Stomach (tissue), 9 donors: ENCODE measurements around the gene CDH1. TPM values are rescaled to one million over a fixed set of nuclear protein-coding genes. Genes with fewer than 3 reads are reported as not detected.
A peak's percentile ranks its signal among the peaks of the same experiment; 100 is the strongest.

Experiments
- DNase-seq, 2 donors: peaks; one replicate each; pipeline versions ENCODE4 v3.0.0 to v3.0.0-alpha.2; 2013 to 2019
- H3K27ac ChIP-seq, 5 donors: fragments of 200-600 bp in 4 of 5; sonication (generic) in 4 of 5; one replicate each; pipeline ENCODE4 v1.5.1; 2013 to 2019; ENCODE audit warnings: mild to moderate bottlenecking in 1 of 5, moderate library complexity in 1 of 5
- H3K27me3 ChIP-seq, 3 donors: fragments of 200-600 bp; sonication (generic); one replicate each; pipeline ENCODE4 v1.5.1; 2017 to 2019; ENCODE audit warnings: mixed run types in 1 of 3
- H3K36me3 ChIP-seq, 4 donors: fragments of 200-600 bp; sonication (generic); 1 replicate in 3 of 4; 2 replicates in 1 of 4; pipeline ENCODE4 v1.5.1; 2016 to 2019
- H3K4me1 ChIP-seq, 4 donors: fragments of 200-600 bp; sonication (generic); one replicate each; pipeline ENCODE4 v1.5.1; 2016 to 2019
- H3K4me3 ChIP-seq, 4 donors: fragments of 200-600 bp; sonication (generic) in 3 of 4; one replicate each; pipeline ENCODE4 v1.5.1; 2016 to 2019; ENCODE audit warnings: mild to moderate bottlenecking in 1 of 4
- H3K9me3 ChIP-seq, 4 donors: fragments of 200-600 bp; sonication (generic); one replicate each; pipeline ENCODE4 v1.5.1; 2016 to 2019
- CTCF ChIP-seq, 7 experiments: fragments of 450-650 bp in 4 of 7; fragments of 200-600 bp in 3 of 7; sonication (generic) in 3 of 7; IDR thresholded peaks; one replicate each; pipeline ENCODE4 v1.5.1; 2016 to 2019; ENCODE audit warnings: antibody characterized with exemption in 7 of 7, control low read depth in 2 of 7, mild to moderate bottlenecking in 1 of 7
- EP300 ChIP-seq: sonication (generic); formaldehyde crosslinking; IDR thresholded peaks from one replicate; pipeline ENCODE4 v1.6.1; 2017; ENCODE audit warnings: antibody characterized with exemption
- POLR2A ChIP-seq, 4 donors: fragments of 450-650 bp; IDR thresholded peaks; one replicate each; pipeline ENCODE4 v1.6.1; 2016; ENCODE audit warnings: antibody characterized with exemption in 4 of 4, control low read depth in 2 of 4, mild to moderate bottlenecking in 1 of 4, moderate library complexity in 1 of 4
- POLR2AphosphoS5 ChIP-seq, 3 donors: sonication (generic); formaldehyde crosslinking; IDR thresholded peaks; one replicate each; pipeline ENCODE4 v1.6.1; 2016; ENCODE audit warnings: antibody characterized with exemption in 3 of 3
- WGBS, 5 donors: extraction: QIAGEN DNeasy Blood & Tissue Kit in 3 of 5; methylation state at CpG; one replicate each; pipeline versions ENCODE4 v1.1.5 to v1.1.7; 2013 to 2018; 5-methylcytosine and 5-hydroxymethylcytosine counted together
- intact Hi-C: fragments of 100-400 bp; cut with DNase I; formaldehyde crosslinking; loops from one replicate; pipeline ENCODE4 v1.15.1; 2023; ENCODE audit warnings: low total_unique reads
- polyA plus RNA-seq, 3 donors: library from polyadenylated mRNA; stranded (reverse); fragments of 200-250 nt; gene quantifications; one replicate each; pipeline ENCODE4 v1.2.3, GENCODE V29; 2013
- total RNA-seq, 5 donors: library from RNA; depleted of rRNA; stranded (reverse); fragments of >200 nt; gene quantifications; one replicate each; pipeline versions ENCODE4 v1.1.0 to v1.2.3, GENCODE V29; 2014 to 2016
- donor health status: healthy with polysubstance abuse.
- donor health status: Bipolar disorder and iron deficiency.
- donor health status: healthy.

Gene CDH1
- total and polyA plus RNA-seq, 8 donors: 15.0 to 567 (median 132) TPM

GRCh38 chr16:68844211-68844564, 107.1 kb downstream of the CDH1 start:
- intact Hi-C loops: loop anchor here (10.0 kb wide), 1 partner anchor 281 kb away; no protein-coding TSS in a partner anchor
- Histone ChIP-seq H3K36me3 (no peaks in the 10 kb centered on the region), H3K9me3 (no peaks in the 10 kb centered on the region), H3K4me3 (peak overlapping the region; percentile 67 to 97 (median 77)), H3K27me3 (no peaks in the 10 kb centered on the region), H3K27ac (peak overlapping the region in 4 of 5 donors; percentile 79 to 91 (median 86)), H3K4me1 (peaks cover 0 to 33% (median 13%) of the 10 kb centered on the region in 4 donors)
- TF ChIP-seq POLR2AphosphoS5 (IDR thresholded peaks at IDR 0.05) (no peak), POLR2A (IDR thresholded peaks at IDR 0.05) (no peak), CTCF (IDR thresholded peaks at IDR 0.05) (no peak), EP300 (no peak)
- WGBS, 5 donors: 3 to 7% (median 4%) methylated on average over 5 to 6 of the region's 6 CpGs
- DNase-seq: no peak

GRCh38 chr16:68848786-68849185, 111.7 kb downstream of the CDH1 start:
- TF ChIP-seq CTCF (IDR thresholded peaks at IDR 0.05): no peak
- no peak for TF ChIP-seq POLR2A (IDR thresholded peaks at IDR 0.05)
- TF ChIP-seq EP300: no peak
- no peak for TF ChIP-seq POLR2AphosphoS5 (IDR thresholded peaks at IDR 0.05)
- no peaks in the 10 kb centered on the region for H3K36me3 ChIP-seq
- WGBS, 5 donors: 71 to 96% (median 86%) methylated on average over 9 of the region's 9 CpGs
- intact Hi-C loops: loop anchor here (10.0 kb wide), 1 partner anchor 276 kb away; no protein-coding TSS in a partner anchor
- no peak overlapping the region for H3K4me3 ChIP-seq
- no peaks in the 10 kb centered on the region for H3K27me3 ChIP-seq
- peaks cover 0 to 26% (median 11%) of the 10 kb centered on the region in 4 donors for H3K4me1 ChIP-seq
- no peaks in the 10 kb centered on the region for H3K9me3 ChIP-seq
- H3K27ac ChIP-seq: no peak overlapping the region
- no peak for DNase-seq

GRCh38 chr16:68850481-68850880, 113.4 kb downstream of the CDH1 start:
- intact Hi-C loops: no loop called here
- Histone ChIP-seq H3K36me3 (no peaks in the 10 kb centered on the region), H3K27me3 (no peaks in the 10 kb centered on the region), H3K4me1 (peaks cover 0 to 11% (median 3%) of the 10 kb centered on the region in 4 donors), H3K27ac (no peak overlapping the region), H3K9me3 (no peaks in the 10 kb centered on the region), H3K4me3 (no peak overlapping the region)
- no peak for DNase-seq
- TF ChIP-seq POLR2A (IDR thresholded peaks at IDR 0.05): no peak
- WGBS, 5 donors: 91 to 99% (median 97%) methylated on average over 2 of the region's 2 CpGs

- no peaks in the 10 kb centered on the region for H3K27me3 ChIP-seq
- H3K27ac ChIP-seq: no peak overlapping the region
- DNase-seq: no peak
- no peak for TF ChIP-seq POLR2AphosphoS5 (IDR thresholded peaks at IDR 0.05)
- TF ChIP-seq CTCF (IDR thresholded peaks at IDR 0.05): no peak
- no peak for TF ChIP-seq EP300
- no peak for TF ChIP-seq POLR2A (IDR thresholded peaks at IDR 0.05)
- WGBS, 5 donors: 85 to 93% (median 89%) methylated on average over 2 of the region's 2 CpGs
- intact Hi-C loops: no loop called here
- no peaks in the 10 kb centered on the region for H3K36me3 ChIP-seq
- H3K4me3 ChIP-seq: no peak overlapping the region
- H3K4me1 ChIP-seq: peaks cover 0 to 11% (median 3%) of the 10 kb centered on the region in 4 donors
- H3K9me3 ChIP-seq: no peaks in the 10 kb centered on the region
Measured at GRCh38 chr16:68851601-68852000, 114.5 kb downstream of the CDH1 start.

- intact Hi-C loops: no loop called here
- 90 to 97% (median 95%) methylated on average over 1 of the region's 1 CpG for WGBS, 5 donors
- TF ChIP-seq EP300: no peak
- no peak for TF ChIP-seq CTCF (IDR thresholded peaks at IDR 0.05)
- TF ChIP-seq POLR2A (IDR thresholded peaks at IDR 0.05): no peak
- TF ChIP-seq POLR2AphosphoS5 (IDR thresholded peaks at IDR 0.05): no peak
Measured at GRCh38 chr16:68857479-68857878, 120.4 kb downstream of the CDH1 start.

More at GRCh38 chr16:68857479-68857878, 120.4 kb downstream of the CDH1 start:
- Histone ChIP-seq H3K27ac (no peak overlapping the region), H3K27me3 (no peaks in the 10 kb centered on the region), H3K4me3 (no peak overlapping the region), H3K9me3 (no peaks in the 10 kb centered on the region), H3K36me3 (peaks cover 5 to 27% (median 23%) of the 10 kb centered on the region in 4 donors), H3K4me1 (peaks cover 0 to 10% (median 0%) of the 10 kb centered on the region in 4 donors)
- no peak for DNase-seq
